Lower leg skin (tissue), 3 donors: ENCODE measurements around the gene C9orf50.

ENCODE experiments used
- CTCF ChIP-seq, 3 donors: fragments of 450-650 bp; IDR thresholded peaks; one replicate each; pipeline ENCODE4 v1.5.1; 2016; ENCODE audit warnings: antibody characterized with exemption in 3 of 3, mild to moderate bottlenecking in 3 of 3, moderate library complexity in 2 of 3
- POLR2A ChIP-seq, 2 donors: fragments of 450-650 bp; IDR thresholded peaks; one replicate each; pipeline ENCODE4 v1.6.1; 2016 to 2017; ENCODE audit warnings: antibody characterized with exemption in 2 of 2, mild to moderate bottlenecking in 1 of 2, moderate library complexity in 1 of 2

- no peak for TF ChIP-seq CTCF (IDR thresholded peaks at IDR 0.05)
- no peak for TF ChIP-seq POLR2A (IDR thresholded peaks at IDR 0.05)
Measured at GRCh38 chr9:129609486-129610212, 11.3 kb downstream of the C9orf50 start.
